Suprapubic skin (tissue), 4 donors: ENCODE measurements around the gene ADRA1B.

Experiments
- CTCF ChIP-seq, 2 donors: fragments of 200-600 bp in 1 of 2; fragments of 450-650 bp in 1 of 2; sonication (generic) in 1 of 2; IDR thresholded peaks; one replicate each; pipeline ENCODE4 v1.5.1; 2016 to 2019; ENCODE audit warnings: antibody characterized with exemption in 2 of 2, mild to moderate bottlenecking in 1 of 2, moderate library complexity in 1 of 2
- EP300 ChIP-seq: sonication (generic); formaldehyde crosslinking; IDR thresholded peaks from one replicate; pipeline ENCODE4 v1.6.1; 2017; ENCODE audit warnings: antibody characterized with exemption
- POLR2A ChIP-seq, 2 donors: fragments of 450-650 bp; IDR thresholded peaks; one replicate each; pipeline ENCODE4 v1.6.1; 2017; ENCODE audit warnings: antibody characterized with exemption in 2 of 2, mild to moderate bottlenecking in 2 of 2, moderate library complexity in 2 of 2
- POLR2AphosphoS5 ChIP-seq, 3 donors: sonication (generic); formaldehyde crosslinking; IDR thresholded peaks; one replicate each; pipeline ENCODE4 v1.6.1; 2017; ENCODE audit warnings: antibody characterized with exemption in 3 of 3

GRCh38 chr5:160020964-160021363 is 104.7 kb downstream of the ADRA1B start:
- TF ChIP-seq CTCF (IDR thresholded peaks at IDR 0.05) (no peak), POLR2A (IDR thresholded peaks at IDR 0.05) (no peak), POLR2AphosphoS5 (IDR thresholded peaks at IDR 0.05) (no peak), EP300 (no peak)
